HEK293 (cell line): ENCODE results near the gene NOS1AP.

ENCODE experiments used
- RBAK ChIP-seq: fragments of 450-650 bp; formaldehyde crosslinking; IDR thresholded peaks from 2 replicates; pipeline ENCODE4 v1.5.1; 2016; ENCODE audit warnings: missing biosample characterization, missing genetic modification characterization
- ZFHX2 ChIP-seq: fragments of 450-650 bp; formaldehyde crosslinking; conservative IDR thresholded peaks from 2 replicates; pipeline ENCODE4 v1.5.1; 2016; ENCODE audit warnings: missing biosample characterization, missing genetic modification characterization
- TF ChIP-seq, protein P1 (sequence below): fragments of 450-650 bp; formaldehyde crosslinking; IDR thresholded peaks from 2 replicates; pipeline ENCODE4 v1.5.1; 2016; ENCODE audit warnings: missing biosample characterization, missing genetic modification characterization

DNA sequence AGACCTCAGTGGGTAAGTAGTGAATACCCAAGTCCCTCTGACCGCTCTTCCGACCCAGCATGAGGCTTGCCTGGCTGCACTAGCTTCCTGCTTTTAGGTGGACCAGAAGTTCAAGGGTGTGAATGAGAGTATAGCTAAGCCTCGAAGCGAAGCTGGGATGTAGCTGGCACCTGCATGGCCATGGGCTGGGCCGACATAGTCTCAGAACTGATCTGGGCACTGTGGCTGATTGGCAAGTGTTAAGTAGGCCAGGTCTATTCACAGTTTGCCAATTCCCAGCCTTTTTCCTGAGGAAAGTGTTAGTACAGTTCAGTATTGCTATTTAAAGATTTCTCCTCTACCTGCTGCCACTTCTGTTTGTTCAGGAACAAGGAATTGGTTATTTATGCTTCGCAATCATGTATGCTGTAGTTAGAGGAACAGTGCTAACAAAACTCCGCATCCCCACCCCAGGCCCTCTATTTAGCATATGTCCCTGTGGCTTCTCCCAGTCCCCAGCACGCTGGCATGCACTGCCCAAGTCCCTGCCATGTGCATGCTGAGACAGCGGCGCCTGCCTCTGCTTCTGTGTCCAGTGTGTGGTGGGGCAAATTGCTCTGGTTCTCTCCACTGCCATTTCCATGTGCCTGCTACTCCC, 290.9 kb downstream of the NOS1AP start:
- TF ChIP-seq ZFHX2 (tag by site-specific recombination) (no peak), RBAK (tag by site-specific recombination) (no peak)
- TF ChIP-seq, protein P1, sequence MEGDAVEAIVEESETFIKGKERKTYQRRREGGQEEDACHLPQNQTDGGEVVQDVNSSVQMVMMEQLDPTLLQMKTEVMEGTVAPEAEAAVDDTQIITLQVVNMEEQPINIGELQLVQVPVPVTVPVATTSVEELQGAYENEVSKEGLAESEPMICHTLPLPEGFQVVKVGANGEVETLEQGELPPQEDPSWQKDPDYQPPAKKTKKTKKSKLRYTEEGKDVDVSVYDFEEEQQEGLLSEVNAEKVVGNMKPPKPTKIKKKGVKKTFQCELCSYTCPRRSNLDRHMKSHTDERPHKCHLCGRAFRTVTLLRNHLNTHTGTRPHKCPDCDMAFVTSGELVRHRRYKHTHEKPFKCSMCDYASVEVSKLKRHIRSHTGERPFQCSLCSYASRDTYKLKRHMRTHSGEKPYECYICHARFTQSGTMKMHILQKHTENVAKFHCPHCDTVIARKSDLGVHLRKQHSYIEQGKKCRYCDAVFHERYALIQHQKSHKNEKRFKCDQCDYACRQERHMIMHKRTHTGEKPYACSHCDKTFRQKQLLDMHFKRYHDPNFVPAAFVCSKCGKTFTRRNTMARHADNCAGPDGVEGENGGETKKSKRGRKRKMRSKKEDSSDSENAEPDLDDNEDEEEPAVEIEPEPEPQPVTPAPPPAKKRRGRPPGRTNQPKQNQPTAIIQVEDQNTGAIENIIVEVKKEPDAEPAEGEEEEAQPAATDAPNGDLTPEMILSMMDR (tag by site-specific recombination), result no peak
